ENCODE results near the gene CAMSAP2. TPM values are rescaled to one million over a fixed set of nuclear protein-coding genes. Genes with fewer than 3 reads are reported as not detected.

The CAMSAP2 gene, protein sequence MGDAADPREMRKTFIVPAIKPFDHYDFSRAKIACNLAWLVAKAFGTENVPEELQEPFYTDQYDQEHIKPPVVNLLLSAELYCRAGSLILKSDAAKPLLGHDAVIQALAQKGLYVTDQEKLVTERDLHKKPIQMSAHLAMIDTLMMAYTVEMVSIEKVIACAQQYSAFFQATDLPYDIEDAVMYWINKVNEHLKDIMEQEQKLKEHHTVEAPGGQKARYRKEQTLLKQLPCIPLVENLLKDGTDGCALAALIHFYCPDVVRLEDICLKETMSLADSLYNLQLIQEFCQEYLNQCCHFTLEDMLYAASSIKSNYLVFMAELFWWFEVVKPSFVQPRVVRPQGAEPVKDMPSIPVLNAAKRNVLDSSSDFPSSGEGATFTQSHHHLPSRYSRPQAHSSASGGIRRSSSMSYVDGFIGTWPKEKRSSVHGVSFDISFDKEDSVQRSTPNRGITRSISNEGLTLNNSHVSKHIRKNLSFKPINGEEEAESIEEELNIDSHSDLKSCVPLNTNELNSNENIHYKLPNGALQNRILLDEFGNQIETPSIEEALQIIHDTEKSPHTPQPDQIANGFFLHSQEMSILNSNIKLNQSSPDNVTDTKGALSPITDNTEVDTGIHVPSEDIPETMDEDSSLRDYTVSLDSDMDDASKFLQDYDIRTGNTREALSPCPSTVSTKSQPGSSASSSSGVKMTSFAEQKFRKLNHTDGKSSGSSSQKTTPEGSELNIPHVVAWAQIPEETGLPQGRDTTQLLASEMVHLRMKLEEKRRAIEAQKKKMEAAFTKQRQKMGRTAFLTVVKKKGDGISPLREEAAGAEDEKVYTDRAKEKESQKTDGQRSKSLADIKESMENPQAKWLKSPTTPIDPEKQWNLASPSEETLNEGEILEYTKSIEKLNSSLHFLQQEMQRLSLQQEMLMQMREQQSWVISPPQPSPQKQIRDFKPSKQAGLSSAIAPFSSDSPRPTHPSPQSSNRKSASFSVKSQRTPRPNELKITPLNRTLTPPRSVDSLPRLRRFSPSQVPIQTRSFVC (N-terminal part only)
- 14.0 to 21.3 TPM (median 20.5 TPM) in 5 replicates for total RNA-seq (2022; extraction: Qiagen RNA extraction; ENCODE audit: low read depth)

DNA sequence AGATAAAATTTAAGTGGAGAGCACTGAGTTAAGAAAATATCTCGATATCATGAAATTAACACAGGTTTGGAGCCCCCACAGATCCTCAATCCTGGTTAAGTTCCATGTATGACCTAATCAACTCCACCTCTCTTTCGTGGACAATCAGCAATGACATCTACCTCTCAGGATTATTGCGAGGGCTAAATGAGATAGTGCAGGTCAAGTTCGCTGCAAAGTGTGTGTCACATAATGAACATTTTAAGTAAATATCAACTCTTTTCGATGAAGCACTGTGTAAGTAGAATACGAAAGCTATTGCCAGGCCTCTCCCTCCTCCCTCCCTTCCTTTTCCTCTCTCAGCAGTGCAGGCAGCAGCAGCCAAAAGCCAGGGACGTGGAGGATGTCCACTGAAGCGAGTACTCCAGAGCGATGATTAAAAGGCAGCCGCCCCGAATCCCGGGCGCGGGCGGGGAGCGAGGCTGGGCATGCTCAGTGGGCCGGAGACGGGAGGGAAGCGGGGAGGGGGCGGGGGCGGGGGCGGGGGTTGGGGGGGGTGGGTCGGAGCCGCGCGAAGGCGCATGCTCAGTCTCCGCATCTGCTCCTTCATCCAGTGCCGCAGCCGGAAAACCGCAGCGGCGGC, at the start of gene CAMSAP2:
CAMSAP2 (plus strand) TSS at position 567 of the 622 bp plus-strand sequence. CDS start 935 bp downstream, outside the sequence.

DNA sequence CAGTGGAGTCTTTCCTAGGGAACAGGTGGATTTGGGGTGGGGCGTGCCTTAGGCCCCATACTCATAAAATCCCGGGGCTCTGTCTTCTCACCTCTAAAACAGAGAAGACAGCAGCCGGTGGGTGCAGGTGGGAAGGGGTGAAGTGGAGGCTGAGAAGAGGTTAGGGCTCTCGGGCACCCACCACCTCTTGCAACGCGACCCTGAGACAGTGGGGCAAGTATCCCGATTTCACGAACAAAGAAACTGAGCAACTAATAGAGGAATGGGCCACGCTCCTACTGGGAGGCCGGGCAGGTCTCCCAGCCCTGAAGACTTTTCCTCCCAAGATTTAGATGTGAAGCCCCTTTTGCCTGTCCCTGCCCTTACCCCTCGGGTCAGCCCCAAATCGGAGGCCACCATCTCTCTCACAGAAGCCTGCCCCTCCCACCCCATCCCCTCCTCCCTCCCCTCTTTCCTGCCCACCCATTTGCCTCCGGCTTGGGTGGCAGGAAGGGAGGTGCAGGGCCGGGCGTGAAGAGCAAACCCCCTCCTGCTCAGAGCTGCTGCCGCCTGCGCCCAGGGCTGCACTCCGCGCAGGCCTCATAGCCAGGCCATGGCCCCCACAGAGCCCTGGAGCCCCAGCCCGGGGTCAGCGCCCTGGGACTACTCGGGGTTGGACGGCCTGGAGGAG, 133.9 kb downstream of the CAMSAP2 start, which contains the start of gene GPR25:
GPR25 (plus strand) TSS at position 536 of the 670 bp plus-strand sequence; CDS start at position 593, 57 bp downstream.

DNA sequence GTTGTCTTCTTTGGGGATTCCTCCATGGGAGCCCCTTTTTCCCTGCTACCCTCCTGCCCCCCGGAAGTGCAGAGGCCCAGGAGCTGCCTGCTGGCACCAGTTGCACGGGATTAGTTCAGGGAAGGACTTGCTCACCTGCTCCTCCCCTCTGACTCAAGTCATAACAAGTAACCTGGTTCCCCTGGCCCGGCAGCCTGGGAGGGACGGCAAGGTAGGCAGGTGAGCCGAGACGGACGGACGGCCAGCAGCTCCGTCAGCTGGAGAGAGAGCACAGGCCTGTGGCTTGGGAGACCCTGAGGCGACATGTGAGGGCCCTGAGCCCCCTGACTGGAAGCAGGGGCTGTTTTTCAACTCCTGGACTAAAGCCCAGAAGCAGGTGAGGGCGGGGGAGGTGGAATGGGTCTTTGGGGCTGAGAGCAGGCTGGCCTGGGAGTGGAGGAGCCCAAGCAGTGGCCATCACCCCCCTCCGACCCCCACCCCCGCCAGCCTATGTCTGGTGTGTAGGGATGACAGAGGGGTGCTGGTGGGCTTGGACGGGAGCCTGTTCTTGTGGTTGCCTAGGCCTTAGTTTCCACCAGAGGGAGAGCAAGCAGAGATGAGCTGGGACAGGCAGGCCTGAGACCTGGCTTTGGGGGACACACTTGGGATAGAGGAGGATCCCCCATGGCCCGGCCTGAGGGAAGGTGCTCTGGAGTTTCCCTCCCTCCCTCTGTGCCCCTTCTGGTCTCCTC, 156.2 kb downstream of the CAMSAP2 start, which contains the start of gene INAVA:
INAVA (plus strand) TSS at position 189 of the 731 bp plus-strand sequence. CDS start 3,501 bp downstream, outside the sequence.

Other genes with a start within 250 kb of the CAMSAP2 start
- 6.5 to 12.0 TPM (median 10.2 TPM) in 5 replicates for gene KIF14, start 118.1 kb upstream of the CAMSAP2 start, total RNA-seq (2022; extraction: Qiagen RNA extraction; ENCODE audit: low read depth)
- 12.3 to 15.5 TPM (median 13.5 TPM) in 5 replicates for gene DDX59, start 69.0 kb upstream of the CAMSAP2 start, total RNA-seq (2022; extraction: Qiagen RNA extraction; ENCODE audit: low read depth)
- not detected in 5 replicates for gene GPR25, start 134.1 kb downstream of the CAMSAP2 start, total RNA-seq (2022; extraction: Qiagen RNA extraction; ENCODE audit: low read depth)
- gene INAVA, start 156.0 kb downstream of the CAMSAP2 start, total RNA-seq (2022; extraction: Qiagen RNA extraction; ENCODE audit: low read depth): 43.6 to 60.0 TPM (median 49.4 TPM) in 5 replicates

Measured in A549 treated with GW870086 at 1 μM for 4 hours (cell line).